Activated naive CD4-positive, alpha-beta T cell (primary cell): ENCODE measurements around the gene CA11.

Source experiments
- DNase-seq, 4 experiments: peaks; one replicate each; lab custom pipeline; 2025; lab: John Stamatoyannopoulos, UW

The CA11 gene

DNA sequence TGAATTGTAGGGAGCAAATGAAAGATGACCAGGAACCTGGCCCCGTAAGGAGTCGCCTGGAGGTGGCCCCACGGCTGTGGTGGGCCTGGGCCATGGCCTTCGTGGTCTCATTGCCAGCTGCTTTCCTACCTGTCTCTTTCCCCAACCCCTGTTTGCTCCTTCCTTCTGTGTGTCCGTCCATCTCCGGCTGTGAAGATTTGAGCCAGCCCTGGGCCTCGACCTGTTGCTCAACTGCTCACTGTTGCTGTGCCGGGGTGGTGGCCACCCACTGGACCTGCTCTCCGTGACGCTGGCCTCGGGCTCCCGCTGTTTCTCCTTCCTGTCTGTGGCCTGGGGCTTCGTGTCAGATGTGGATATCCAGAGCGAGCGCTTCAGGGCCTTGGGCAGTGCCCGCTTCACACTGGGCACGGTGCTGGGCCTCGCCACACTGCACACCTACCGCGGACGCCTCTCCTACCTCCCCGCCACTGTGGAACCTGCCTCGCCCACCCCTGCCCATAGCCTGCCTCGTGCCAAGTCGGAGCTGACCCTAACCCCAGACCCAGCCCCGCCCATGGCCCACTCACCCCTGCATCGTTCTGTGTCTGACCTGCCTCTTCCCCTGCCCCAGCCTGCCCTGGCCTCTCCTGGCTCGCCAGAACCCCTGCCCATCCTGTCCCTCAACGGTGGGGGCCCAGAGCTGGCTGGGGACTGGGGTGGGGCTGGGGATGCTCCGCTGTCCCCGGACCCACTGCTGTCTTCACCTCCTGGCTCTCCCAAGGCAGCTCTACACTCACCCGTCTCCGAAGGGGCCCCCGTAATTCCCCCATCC is 17.3 kb downstream of the CA11 start:
- no peak for DNase-seq

DNA sequence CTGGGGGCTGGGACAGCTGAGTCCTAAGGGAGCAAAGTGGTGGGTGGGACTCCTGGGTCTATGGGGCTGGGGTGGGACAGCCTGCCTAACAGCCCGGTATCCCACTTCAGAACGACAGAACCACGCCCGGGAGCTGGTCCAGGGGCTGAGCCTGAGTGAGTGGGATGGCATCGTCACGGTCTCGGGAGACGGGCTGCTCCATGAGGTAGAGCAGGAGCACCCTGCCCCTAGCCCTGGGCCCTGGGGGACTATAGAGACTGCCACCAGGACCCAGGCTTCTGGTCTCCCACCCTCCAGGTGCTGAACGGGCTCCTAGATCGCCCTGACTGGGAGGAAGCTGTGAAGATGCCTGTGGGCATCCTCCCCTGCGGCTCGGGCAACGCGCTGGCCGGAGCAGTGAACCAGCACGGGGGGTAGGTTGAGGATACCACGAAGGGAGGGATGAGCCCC is 18.1 kb downstream of the CA11 start:
- DNase-seq: no peak

DNA sequence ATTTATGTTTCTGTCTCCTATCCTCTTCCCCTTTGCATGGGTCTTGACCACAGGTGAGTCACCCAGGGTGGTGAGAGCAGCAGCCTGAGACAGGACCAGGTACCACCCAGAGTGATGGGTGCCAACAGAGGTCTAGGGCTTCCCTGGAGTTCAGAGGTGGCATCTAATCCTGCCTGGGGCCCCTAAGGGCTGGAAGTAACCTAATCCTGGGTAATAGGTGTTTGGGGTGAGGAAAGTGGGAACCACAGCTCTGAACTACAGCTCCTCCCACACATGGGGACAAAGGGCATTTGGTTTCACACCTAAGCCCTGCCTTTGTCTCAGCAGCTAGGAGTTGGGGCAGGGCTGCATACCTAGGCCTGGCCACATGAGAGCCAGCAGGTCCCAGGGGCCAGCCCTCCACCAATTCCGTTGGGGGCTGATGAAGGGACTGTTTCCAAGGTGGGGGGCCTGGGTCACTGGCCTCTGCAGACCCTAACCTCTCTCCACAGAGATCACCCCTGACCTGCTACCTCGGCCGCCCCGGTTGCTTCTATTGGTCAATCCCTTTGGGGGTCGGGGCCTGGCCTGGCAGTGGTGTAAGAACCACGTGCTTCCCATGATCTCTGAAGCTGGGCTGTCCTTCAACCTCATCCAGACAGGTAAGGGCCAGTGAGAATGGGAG is 18.7 kb downstream of the CA11 start:
- DNase-seq: no peak

DNA sequence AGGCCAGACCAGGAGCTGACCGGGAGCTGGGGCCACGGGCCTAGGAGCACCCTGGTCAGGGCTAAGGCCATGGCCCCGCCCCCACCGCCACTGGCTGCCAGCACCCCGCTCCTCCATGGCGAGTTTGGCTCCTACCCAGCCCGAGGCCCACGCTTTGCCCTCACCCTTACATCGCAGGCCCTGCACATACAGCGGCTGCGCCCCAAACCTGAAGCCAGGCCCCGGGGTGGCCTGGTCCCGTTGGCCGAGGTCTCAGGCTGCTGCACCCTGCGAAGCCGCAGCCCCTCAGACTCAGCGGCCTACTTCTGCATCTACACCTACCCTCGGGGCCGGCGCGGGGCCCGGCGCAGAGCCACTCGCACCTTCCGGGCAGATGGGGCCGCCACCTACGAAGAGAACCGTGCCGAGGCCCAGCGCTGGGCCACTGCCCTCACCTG is 20.1 kb downstream of the CA11 start:
- DNase-seq: no peak

DNA sequence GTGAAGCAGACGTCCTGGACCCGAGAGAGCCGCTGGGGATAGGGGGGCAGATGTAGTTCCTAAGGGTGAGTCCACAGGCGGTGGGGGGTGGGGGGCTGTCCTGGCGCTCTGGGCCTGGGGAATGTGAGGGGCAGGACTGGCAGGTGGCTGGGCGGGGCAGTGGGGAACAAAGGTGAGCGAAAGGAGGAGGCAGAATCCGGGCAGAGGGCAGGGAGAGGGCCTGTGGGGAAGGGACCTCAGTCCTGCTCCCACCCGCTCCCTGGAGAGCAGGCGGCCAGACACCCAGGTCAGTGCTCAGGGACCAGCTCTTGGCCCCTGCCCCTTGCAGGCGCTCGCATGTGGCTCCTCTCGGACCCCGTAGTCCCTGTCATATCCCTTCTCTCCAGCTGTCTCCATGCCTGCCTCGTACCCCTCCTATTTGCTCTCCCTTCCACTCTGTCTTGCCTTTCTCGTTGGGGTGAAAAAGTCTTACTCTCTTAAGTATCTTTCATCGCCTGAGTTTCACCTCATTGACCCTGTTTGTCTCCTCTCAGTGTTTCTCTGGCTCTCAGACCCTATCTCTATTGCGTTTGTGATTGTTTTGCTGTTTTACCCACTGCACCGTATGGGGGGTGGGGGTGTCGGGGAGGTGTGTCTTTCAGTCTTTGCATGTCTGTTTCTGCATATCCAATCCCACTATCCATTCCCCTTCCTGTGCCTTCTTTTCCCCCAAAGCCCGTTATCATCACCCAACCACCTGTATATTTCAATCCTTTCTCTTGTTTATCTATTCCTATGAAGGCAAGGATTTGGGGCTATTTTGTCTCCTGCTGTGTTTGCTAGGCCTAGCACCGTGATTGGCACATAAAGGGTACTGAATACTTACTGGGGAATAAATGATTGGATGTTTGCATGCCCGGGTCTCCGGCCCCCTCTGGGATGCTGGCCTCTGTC is 20.9 kb downstream of the CA11 start:
- no peak for DNase-seq

DNA sequence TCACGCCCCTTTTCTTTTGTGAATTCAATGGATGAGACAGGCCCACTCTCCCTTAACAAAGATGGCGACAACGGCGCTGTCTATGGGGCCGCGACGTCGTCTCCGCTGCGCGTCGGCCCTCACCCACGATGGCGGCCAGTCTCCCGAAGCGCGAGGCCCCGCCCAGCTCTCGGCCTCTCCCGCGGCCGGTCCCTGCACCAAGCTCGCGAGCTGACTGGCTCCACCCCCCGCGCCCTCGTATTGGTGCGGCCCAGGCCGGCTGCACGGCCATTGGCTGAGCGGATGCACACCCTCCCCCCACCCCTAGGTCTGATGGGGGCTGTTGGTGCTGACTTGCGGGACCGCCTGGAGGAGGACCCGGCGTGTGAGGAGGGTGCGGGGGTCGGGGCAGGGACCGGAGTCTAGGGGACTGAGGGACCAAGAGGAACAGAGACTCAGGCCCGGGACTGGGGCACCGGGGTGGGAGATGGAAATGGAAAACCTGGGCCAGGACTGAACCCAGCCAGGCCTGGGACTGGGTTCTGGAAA is 21.9 kb downstream of the CA11 start:
- peak; percentile 85 to 94 (median 88) for DNase-seq

DNA sequence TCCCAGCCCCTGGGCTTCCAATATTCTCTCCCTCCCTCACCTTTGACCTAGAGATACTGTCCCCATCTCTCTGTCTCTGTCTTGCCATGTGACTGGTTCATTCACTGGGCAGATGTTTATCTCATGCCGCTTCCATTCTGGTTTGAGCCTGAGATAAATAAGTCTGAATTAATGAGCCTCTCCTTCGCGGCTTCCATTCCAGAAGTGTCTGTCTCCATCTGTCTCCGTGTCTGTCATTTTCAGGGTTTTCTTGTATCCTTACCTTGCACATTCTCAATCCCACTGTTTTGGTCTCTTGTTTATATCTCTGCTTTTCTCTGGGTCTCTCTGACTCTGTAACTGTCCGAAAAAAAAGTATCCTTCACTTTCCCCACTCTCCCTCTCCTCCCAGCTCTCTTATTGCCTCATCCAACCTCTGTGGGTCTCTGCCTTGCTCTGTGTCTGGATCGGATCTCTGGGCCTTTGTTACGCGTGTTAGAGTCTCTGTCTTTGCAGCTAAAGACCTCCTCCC is 22.4 kb downstream of the CA11 start:
- no peak for DNase-seq

DNA sequence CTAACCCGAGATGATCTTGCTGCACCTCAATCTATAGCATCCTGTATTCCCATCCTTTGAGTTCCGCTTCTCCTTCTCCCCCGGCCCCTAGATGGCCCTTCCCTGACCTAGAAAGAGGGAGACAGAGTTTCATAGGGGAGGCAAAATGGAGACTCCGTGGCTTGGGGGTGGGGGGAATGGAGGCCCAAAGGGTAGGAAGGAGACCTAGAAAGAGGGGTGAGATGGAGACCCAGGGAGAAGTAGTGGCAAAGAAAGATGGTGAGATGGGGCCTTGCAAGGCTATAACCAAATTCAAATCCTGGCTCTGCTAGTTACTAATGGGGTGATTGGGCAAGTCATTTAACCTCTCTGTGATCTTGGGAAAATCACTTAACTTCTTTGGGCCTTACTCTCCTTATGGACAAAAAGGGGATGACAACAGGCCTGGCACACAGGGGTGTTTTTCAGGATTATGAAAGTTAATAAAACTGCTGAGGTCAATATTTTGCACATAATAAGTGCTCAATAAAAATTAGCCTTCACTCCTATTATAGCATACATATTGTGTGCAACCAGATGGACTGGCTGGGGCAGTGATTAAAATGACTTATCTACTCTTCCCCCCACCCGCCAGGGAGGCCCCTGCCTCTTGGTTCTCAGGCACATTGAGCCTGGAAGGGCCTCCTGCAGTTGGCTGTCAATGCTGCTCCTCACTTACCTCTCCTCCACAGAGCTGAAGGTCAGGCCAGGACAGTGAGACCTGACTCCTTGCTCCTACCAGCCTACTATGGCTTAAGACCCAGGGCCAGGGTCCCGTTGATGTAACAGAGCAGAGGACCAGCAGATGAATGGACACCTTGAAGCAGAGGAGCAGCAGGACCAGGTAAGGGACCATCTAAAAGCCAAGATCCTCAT is 26.0 kb downstream of the CA11 start:
- no peak for DNase-seq

DNA sequence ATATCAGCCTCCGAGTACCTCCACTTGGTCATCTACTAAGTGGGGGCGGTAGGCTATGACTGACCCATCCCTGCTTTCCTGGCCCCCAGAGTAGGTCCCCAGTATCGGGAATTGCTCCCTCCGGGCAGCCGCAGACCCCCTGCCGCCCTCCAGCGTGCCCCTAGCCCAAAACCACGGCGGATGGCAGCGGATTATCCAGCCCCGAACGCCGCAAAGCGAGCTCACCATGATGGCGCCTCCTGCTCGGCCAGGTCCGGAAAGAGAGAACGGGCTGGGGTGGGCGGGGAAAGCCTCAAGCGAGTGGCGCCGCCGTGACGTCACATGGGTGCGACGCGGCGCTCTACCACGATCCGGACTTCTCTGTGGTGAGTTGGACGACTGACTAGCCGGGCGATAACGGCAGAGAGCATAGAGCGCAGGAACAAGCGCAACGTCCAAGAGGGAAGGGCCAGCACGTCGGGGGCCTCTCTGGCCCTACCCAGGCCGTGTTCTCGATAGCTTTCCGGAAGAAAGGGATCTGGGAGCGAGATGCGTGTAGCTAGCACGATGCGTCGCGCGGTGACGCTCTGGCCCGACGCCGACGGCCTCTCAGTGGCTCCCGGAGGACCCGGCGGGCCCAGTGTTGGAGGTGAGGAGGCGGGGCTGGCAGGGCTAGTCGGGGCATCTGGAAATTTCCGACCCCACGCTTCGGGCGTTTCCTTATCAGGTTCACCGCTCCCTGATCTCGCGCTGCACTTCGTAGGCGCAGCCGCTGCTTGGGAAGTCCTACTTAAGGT is 26.9 kb downstream of the CA11 start, which contains the start of the genes RPL18 and SPHK2:
TSS of gene RPL18 (minus strand) at position 263 of the 776 bp plus-strand sequence. CDS start at position 228, 35 bp downstream.
TSS of gene SPHK2 (plus strand) at position 591 of the 776 bp plus-strand sequence. CDS start 1,009 bp downstream, outside the sequence.
- DNase-seq: peak; percentile 91 to 95 (median 95)

DNA sequence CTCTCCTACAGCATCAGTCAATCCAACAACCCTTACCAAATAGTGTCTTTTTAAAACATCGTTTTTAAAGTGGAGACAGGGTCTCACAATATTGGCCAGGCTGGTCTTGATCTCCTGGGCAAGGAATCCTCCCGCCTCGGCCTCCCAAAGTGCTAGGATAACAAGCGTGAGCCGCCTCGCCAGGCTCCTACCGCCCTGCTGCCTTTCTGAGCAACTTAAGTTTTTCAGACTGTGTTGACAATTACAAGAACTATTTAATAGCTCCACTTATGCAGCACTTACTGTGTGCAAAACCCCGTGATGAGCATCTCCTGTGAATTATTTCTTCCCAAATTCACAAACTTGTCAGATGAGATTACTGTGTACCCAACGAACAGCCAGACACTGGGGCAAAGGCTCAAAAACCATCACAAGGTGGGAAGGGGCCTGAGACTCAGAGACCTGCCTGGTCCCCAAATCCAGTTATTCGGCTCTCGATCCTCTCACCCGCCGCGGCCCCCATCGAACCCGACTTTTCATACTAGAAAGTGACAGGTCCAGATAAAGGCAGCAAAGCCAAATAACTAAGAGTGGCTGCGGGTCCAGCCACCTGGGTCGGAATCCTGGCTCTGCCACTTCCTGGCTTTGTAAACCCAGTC is 27.6 kb downstream of the CA11 start:
- peak in 1 of 4 experiments; percentile 46 for DNase-seq

DNA sequence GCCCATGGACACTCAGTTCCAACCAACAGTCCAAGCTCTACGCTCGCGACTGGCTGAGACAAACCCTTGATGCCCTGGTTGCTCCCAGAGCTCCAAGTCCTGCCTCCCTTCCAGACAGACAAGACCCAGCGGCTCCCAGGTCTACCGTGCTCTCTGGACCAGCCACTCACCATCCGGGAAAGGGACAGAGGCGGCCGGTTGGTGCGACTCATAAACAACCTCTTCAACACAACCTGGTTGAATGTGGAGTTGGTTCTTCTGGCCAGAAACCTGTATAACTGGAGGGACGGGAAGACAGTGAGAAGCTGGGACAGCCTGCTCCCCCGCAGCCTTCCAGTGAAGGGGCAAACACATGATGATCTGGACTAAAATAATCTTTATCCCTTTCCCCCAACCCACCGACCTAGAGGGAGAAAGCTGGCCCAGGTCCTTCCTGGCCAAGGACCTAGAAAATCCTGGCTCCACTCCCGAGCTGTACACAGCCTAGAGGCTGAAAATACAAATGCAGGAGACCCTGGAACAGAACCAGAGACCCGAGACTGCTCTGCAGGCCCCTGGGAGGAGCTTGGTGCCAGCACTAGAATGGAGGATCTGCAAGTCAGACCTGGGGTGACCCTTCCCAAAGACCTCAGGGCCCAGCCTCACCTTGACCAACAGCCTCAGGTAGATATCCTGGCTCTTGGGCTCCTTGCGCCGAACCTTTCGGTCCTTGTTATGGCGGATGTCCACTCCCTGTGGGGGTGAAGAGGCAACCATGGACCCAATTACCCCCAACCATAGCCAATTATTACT is 28.6 kb downstream of the CA11 start:
- no peak for DNase-seq

DNA sequence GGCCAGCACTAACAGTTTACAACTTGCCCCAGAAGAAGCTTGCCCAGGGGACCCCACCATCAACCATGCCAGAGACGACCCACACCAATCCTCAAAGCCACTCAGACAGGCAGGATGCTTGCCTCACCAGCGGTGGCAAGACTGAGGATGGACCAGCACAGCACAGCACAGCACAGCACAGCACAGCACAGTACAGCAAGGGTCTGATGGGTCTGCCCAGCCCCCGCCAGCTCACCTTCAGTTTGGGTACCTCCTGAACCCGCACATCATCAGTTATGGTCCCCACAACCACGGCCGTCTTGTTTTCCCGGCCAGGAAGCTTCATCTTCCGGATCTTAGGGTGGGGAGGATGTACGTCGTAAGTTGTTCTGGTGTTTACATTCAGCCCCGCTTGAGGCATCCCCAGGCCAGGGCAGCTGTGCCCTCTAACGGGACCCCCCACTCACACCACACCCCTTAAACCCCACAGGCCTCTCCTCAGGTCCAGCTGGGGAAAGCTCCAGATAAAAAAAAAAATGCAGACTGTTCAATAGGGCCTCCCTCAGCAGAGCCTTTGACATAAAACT is 29.4 kb downstream of the CA11 start:
- DNase-seq: no peak

DNA sequence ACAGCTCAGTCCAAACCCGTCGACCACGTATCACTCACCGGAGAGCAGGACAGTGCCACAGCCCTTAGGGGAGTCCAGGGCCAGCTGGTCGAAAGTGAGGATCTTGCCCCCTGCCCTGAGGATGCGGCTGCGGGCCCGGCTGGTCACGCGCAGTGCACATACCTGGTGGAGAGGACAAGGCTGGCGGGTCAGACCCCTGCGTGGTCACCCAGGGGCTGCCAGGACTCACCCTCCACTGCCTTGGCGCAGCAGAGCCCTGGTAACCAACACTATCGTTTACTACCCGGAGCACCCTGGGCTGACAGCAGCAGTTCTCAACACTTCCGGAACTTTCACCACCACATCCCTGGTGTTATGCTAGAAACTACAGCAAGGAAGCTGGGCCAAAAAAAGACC is 29.9 kb downstream of the CA11 start:
- DNase-seq: no peak

DNA sequence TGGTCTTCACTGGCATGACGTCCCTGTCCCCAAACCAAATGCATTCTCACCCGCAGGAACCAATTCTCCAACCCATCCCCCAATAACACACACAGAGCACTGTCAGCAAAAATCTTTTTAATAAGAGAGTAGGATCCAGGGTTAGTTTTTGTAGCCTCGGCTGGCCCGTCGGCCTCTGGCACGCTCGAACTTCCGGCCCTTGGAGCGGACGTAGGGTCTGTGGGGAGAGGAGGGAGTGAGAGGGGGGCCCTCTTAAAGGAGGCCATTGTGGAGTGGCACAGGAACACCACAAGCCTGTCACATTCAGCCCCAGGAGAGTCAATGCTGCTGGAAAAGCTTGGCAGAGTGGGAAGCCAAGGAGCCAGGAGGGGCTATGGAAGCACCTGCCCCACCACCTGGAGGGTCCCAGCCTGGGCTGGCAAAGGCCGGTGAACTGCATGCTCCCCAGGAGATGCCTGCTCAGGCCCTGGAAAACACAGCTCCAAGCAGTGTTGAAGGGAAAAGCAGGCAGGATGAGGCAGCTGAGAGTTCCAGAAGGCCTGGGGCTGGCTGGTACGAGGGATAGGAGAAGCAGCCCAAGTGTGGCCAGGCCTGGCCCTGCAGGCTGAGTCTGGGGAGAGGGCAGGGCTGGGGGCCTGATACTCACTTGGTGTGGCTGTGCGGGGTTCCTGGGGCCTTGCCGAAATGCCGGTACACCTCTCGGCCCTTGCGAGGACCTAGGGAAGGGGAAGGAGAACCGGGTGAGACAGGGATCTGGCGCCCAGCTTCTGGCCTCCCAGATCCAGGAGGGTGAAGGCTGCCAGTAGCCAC is 30.6 kb downstream of the CA11 start:
- no peak for DNase-seq

DNA sequence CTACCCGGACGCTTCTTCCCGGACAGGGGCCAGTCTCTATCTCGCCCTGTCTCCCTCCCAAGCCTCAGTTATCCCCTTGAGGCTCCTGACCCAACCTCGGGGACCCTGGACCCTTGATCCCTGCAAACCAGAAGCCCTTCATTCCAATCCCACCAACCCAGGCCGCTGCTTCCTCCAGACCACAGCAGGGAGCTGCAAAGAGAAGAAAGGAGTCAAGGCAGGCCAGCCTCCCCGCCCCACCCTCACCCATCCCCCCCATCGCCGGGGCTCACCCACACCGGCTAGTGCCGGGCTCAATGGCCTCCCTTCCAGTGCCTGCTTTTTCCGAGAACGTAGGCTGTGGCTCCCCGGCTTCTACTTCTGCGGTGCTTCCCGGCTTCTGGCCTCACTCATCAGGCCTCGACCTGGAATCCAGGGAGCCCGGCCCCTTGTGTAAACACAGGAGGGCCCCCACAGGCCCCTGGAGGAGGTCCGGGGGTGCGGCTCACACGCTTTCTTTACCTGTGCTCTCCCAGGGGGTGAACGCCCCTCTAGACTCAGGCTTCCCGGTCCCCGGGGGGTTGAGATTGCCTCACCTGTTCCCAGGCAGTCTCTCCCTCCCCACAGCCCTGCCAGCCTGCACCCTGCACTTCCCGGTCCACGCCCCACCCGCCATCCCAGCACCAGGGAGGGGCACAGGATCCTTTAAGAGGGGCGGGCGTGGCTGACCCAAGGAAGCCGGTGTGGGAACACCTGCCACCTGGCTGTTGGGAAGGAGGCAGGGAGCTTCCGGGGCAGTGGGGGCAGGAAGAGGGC is 31.4 kb downstream of the CA11 start, which contains the start of gene FAM83E:
TSS of gene FAM83E (minus strand) at position 641 of the 795 bp plus-strand sequence. CDS start 1,704 bp downstream, outside the sequence.
- DNase-seq: no peak

DNA sequence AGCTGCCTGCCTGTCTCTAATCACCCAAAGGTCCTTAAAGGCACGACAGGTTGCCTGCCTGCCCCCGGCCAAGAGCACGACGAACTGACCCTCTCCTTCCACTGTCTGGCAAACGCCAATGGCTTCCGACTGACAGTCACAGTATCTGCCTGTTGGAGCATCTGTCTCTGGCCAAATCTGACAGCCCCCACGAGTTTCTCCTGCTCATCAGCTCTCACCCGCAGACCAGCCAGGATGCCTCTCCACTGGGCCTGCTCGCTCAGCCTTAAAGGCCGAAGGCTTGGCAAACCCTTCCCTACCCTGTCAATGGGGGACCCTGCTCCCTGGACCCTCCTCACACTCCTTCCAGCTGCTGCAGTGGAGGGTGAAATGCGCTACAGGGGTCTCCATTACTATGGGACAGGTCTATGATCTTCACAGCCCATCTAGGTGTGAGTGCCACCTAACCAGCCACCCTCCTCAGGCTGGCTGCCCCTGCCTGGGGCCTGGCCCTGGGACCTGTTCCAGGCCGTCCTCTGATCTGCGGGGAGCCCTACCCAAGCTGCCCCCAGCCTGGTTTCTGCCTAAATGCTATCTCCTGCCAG is 32.0 kb downstream of the CA11 start:
- no peak for DNase-seq
